Large intestine (tissue), 3 donors: ENCODE data around the gene FBXO24. TPM values are rescaled to one million over a fixed set of nuclear protein-coding genes. Genes with fewer than 3 reads are reported as not detected.

ENCODE experiments used
- DNase-seq, 2 donors: peaks; one replicate each; pipeline versions ENCODE4 v3.0.0 to v3.0.0-alpha.2; 2013
- H3K27ac ChIP-seq: one replicate; pipeline ENCODE4 v1.5.1; 2013; ENCODE audit warnings: low read length
- H3K27me3 ChIP-seq: 2 replicates; pipeline ENCODE4 v1.6.1; 2013; ENCODE audit warnings: low read length; ENCODE audit not compliant: control insufficient read depth, insufficient read depth
- H3K36me3 ChIP-seq: 2 replicates; pipeline ENCODE4 v1.6.1; 2013; ENCODE audit warnings: low read length; ENCODE audit not compliant: control insufficient read depth, insufficient read depth
- H3K4me1 ChIP-seq: one replicate; pipeline ENCODE4 v1.6.1; 2013; ENCODE audit warnings: low read length; ENCODE audit not compliant: control insufficient read depth, insufficient read depth
- H3K4me3 ChIP-seq: one replicate; pipeline ENCODE4 v1.5.1; 2013; ENCODE audit warnings: low read length
- H3K9me3 ChIP-seq: one replicate; pipeline ENCODE4 v1.6.1; 2013; ENCODE audit warnings: mild to moderate bottlenecking, low read depth, low read length, moderate library complexity; ENCODE audit not compliant: control insufficient read depth
- WGBS: methylation state at CpG from one replicate; pipeline ENCODE4 v1.1.5; 2013; ENCODE audit warnings: low lambda C conversion rate; ENCODE audit not compliant: insufficient coverage; 5-methylcytosine and 5-hydroxymethylcytosine counted together
- polyA plus RNA-seq: library from polyadenylated mRNA; unstranded; fragments of 120-200 nt; gene quantifications from one replicate; pipeline ENCODE4 v1.2.1, GENCODE V29; 2013

The FBXO24 gene
- polyA plus RNA-seq, 1 donor = 0.88 TPM

DNA sequence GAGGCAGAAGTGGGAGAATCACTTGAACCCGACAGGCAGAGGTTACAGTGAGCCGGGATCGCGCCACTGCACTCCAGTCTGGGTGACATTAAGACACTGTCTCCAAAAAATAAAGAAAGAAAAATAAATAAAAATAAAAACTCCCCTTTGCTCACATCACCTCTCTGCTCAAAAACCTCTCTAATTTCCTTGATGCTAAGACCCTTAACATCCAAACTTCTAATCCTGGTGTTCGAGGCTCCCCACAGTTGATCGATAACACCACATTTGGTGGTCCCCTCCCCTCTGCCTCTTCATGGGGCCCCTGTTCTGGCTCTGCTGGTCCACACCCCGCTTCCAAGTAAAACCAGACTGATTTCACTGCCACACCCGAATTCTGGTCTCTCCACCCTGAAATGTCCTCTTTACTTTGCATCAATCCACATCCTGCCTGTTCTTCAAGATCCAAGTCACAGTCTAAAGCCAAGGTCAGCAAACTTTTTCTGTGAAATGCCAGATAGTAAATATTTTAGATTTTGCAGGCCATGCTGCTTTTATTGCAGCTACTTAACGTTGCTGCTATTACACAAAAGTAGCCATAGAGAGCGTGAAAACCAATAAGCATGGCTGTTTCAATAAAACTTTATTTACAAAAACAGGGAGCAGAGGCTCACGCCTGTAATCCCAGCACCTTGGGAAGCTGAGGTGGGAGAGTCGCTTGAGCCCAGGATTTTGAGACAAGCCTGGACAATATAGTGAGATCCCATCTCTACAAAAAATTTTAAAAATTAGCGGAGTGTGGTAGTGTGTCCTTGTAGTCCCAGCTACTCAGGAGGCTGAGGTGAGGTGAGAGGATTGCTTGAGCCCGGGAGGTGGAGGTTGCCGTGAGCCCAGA, 38.1 kb downstream of the FBXO24 start:
- no peaks in the 10 kb centered on the region for H3K27me3 ChIP-seq
- H3K4me1 ChIP-seq = peaks cover 6% of the 10 kb centered on the region
- H3K9me3 ChIP-seq = no peaks in the 10 kb centered on the region
- no peak overlapping the region for H3K4me3 ChIP-seq
- H3K27ac ChIP-seq = no peak overlapping the region
- WGBS = 40% methylated on average over 1 of the region's 15 CpGs
- DNase-seq = no peak
- no peaks in the 10 kb centered on the region for H3K36me3 ChIP-seq

DNA sequence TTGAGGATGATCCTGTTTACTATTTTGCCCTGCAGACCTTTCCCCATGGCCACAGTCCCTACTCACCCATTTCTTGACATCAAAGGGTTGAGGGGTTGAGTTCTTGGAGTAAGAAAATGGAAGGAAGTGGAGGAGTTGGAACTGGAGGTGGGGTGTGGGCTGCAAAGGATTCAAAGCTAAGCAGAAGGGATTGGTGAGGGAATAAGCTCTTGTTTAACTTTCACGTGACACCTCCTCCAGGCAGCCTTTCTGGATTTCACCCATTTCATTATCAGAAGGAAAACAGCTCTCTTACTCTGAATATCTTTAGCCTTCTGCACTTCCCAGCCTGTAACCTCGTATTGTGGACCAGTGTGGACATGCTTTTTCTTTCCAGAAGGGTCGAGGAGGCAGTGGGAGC, 39.9 kb downstream of the FBXO24 start:
- Histone ChIP-seq H3K27ac (no peak overlapping the region), H3K4me1 (peaks cover 6% of the 10 kb centered on the region)
- WGBS = no CpG with 5 or more reads among the region's 3 CpGs

DNA sequence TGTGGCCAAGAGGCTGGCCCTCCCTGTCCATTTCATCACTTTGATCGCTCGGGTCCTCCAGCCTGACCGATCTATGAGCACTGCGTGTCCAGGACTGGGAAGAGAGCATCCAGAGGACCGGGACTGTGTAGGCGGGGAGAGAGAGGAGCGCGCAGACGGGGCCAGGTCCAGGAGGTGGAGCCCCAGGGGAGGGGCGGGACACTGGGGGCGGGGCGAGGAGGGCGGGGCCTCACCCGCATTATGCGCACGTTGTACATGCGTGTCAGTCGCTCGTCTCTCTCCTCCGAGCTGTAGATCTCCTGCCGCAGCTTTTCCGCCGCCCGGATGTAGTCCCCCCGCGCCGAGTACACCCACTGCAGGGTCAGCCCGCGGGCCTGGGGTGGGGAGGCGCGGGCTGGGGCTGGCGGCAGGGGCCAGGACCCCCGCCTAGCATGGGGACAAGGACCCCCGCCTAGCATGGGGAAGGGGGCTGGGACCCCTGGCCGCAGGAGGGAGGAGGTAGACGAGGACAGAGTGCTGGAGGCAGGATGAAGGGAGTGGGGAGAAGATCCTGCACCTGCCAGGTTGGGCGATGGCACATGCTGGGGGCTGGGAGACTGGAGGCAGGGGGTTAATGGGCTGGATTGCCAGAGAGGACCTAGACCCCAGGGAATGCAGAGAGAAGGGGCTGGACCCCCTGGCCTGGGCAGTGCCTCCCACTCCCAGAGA, 40.6 kb downstream of the FBXO24 start:
- Histone ChIP-seq H3K4me3 (peak overlapping the region; percentile 28), H3K4me1 (peaks cover 6% of the 10 kb centered on the region), H3K36me3 (no peaks in the 10 kb centered on the region), H3K27ac (no peak overlapping the region), H3K27me3 (no peaks in the 10 kb centered on the region), H3K9me3 (no peaks in the 10 kb centered on the region)
- no CpG with 5 or more reads among the region's 37 CpGs for WGBS
- peak; percentile 65 to 73 for DNase-seq

More for the DNA sequence above, 39.9 kb downstream of the FBXO24 start:
- no peak for DNase-seq
- Histone ChIP-seq H3K9me3 (no peaks in the 10 kb centered on the region), H3K27me3 (no peaks in the 10 kb centered on the region), H3K4me3 (no peak overlapping the region), H3K36me3 (no peaks in the 10 kb centered on the region)

DNA sequence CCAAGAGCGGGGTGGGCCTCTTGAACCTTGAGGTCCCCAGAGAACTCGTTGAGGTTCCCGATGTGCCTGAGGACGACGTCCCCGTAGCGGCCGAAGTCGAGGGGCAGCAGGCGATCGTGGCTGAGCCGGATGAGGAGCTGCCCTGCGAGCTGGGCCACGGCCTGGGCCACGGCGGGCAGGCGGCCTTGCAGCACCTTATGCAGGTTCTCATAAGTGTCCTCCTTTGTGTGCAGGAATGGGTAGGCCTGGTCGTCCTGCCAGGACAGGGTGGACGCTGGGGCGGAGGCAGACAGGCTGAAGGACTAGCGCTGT, 41.1 kb downstream of the FBXO24 start:
- Histone ChIP-seq H3K4me1 (peaks cover 6% of the 10 kb centered on the region), H3K36me3 (no peaks in the 10 kb centered on the region), H3K27ac (no peak overlapping the region), H3K27me3 (peaks cover 4% of the 10 kb centered on the region), H3K4me3 (no peak overlapping the region), H3K9me3 (no peaks in the 10 kb centered on the region)
- DNase-seq = no peak
- WGBS = no CpG with 5 or more reads among the region's 21 CpGs

DNA sequence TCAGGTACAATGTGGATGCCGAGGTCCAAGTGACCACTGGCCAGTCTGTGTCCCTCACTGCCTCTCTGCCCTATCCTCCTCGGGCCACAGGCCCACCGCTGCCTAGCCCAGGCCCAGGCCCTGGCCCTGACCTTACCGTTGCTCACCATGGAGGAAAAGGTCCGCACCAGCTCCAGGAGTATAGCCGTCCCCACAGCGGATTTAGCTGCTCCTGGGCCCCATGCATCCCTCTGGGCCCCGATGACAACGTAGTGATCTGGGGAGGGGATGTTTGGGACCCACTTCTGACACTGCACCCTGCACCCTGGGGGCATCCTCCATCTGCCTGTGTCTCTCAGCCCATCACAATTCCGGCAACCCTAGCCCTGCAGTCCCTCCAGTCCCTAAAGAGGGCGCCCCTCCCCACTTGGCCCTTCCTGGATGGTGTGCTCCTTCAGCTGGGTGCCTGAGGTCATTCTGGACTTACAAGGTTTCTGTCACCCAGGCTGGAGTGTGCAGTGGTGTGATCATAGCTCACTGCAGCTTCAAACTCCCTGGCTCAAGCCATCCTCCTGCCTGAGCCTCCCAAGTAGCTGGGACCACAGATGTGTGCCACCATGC, 43.1 kb downstream of the FBXO24 start:
- Histone ChIP-seq H3K4me3 (no peak overlapping the region), H3K27me3 (peaks cover 22% of the 10 kb centered on the region), H3K36me3 (no peaks in the 10 kb centered on the region), H3K27ac (no peak overlapping the region), H3K4me1 (peaks cover 11% of the 10 kb centered on the region), H3K9me3 (no peaks in the 10 kb centered on the region)
- DNase-seq = no peak
- WGBS = no CpG with 5 or more reads among the region's 11 CpGs

DNA sequence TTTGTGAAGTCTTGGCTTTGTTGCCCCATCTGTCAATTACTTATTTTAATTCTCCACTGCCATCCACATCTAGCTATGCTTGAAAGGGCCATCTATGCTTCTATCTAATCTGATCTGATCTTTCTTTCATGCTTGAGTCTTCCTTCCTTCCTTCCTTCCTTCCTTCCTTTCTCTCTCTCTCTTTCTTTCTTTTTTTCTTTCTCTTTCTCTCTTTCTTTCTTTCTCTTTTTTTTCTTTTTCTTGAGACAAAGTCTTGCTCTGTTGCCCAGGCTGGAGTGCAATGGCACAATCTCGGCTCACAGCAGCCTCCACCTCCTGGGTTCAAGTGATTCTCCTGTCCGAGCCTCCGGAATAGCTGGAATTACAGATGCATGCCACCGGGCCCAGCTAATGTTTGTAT, 43.9 kb downstream of the FBXO24 start:
- no CpG with 5 or more reads among the region's 4 CpGs for WGBS
- Histone ChIP-seq H3K27me3 (peaks cover 22% of the 10 kb centered on the region), H3K27ac (no peak overlapping the region)

DNA sequence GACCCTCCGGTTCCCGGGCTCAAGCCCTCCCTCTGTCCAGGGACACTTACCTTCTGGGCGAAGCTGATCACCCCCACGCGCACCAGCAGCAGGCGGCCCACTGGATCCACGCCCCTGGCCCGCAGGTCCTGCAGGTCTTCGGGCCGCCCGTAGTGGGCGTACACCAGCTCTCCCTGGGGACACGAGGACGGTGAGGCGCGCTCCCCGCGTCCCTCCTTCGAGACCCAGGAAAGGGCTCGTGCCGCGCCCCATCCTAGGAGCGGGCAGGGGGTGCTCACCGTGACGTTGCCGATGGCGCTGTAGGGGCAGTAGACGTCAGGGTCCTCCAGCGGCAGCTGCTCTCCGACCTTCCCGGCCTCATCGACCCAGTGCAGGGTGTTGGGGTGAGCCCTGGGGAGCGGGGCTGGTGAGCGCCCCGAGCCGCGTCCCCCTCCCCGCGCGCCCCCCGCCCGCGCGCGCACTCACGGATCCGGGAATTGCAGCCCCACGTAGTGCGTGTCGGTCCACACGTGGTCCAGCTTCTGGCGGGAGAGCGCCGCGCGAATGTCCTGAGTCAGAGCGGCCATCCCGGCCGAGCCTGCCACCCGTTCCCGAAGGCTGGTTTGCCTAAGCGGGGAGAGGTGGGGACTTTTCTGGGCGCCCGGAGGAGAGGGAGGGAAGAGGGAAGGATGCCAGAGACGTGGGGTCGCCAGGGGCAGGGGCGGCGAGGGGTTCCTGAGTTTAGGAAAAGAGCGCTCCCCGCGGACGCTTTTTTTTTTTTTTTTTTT, 47.0 kb downstream of the FBXO24 start:
- Histone ChIP-seq H3K27me3 (peaks cover 22% of the 10 kb centered on the region), H3K4me3 (peak overlapping the region; percentile 46), H3K9me3 (no peaks in the 10 kb centered on the region), H3K4me1 (peaks cover 5% of the 10 kb centered on the region), H3K27ac (no peak overlapping the region), H3K36me3 (no peaks in the 10 kb centered on the region)
- no CpG with 5 or more reads among the region's 72 CpGs for WGBS
- DNase-seq = peak; percentile 56 to 70

More for the DNA sequence above, 43.9 kb downstream of the FBXO24 start:
- DNase-seq = no peak
- no peaks in the 10 kb centered on the region for H3K9me3 ChIP-seq
- H3K36me3 ChIP-seq = no peaks in the 10 kb centered on the region
- H3K4me3 ChIP-seq = no peak overlapping the region
- peaks cover 11% of the 10 kb centered on the region for H3K4me1 ChIP-seq

DNA sequence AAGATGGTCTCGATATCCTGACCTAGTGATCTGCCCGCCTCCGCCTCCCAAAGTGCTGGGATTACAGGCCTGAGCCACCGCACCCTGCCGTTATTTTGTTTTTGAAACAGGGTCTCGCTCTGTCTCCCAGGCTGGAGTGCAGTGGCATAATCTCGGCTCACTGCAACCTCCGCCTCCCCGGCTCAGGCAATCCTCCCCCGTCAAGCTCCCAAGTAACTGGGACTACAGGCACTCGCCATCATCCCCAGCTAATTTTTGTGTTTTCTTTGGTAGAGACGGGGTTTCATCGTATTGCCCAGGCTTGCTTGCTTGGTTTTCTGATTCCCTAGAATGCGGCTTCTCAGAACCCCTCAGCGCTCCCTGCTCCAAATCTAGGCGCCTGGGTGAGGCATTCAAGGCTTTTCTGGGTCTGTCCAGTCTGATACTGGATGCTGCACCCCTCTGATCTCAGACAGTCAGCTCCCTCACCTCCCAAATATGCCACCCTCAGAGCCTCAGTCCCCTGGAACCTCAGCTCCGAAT, 53.9 kb downstream of the FBXO24 start:
- Histone ChIP-seq H3K9me3 (no peaks in the 10 kb centered on the region), H3K36me3 (no peaks in the 10 kb centered on the region), H3K27me3 (peaks cover 3% of the 10 kb centered on the region), H3K4me1 (peaks cover 15% of the 10 kb centered on the region), H3K27ac (no peak overlapping the region), H3K4me3 (no peak overlapping the region)
- DNase-seq = no peak
- WGBS = 100% methylated on average over 3 of the region's 17 CpGs

DNA sequence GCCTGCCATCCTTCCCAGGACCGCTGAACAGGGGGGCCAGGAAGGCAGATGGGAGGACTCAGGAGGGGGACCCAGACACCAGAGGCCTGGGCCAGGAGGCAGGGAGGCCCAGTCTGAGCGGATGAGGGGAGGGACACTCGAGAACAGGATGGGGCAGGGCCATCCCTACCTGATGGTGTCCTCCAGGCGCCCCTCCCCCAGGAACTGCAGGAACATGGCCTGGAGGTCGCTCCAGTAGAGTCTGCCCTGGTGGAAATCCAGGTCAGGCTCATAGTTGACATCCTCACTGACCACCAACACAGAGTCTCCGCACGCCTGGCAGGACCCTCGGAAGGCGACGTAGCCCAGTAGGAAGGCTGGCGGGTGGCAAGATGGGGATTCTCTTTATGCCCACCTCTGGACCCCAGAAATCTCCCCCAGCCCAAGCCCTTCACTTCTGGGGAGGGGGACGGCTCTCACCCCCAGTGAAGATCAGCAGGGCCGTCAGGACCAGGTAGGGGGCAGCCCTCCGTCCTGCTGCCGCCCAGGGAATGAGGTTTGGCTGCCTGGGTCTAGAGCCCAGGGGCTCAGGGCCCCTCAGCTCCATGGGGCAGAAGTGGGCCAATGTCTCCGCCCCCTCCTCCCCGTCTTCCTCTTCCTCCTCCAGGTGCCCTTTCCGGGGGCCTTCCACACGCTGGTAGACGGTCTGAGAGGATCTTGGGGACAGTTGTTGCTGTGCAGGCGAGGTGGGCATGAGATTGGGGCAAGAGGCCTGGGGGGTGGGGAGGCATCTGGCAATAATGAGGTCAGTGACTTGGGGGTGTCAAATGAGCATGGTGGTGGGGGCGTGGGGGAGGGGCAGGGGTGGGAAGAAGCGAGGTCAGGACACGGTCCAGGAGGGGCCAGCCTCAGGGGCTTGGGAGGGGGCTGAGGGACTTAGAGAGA, 54.7 kb downstream of the FBXO24 start:
- H3K36me3 ChIP-seq = no peaks in the 10 kb centered on the region
- WGBS = no CpG with 5 or more reads among the region's 24 CpGs
- H3K27me3 ChIP-seq = peaks cover 3% of the 10 kb centered on the region
- H3K9me3 ChIP-seq = no peaks in the 10 kb centered on the region
- H3K4me3 ChIP-seq = no peak overlapping the region
- H3K27ac ChIP-seq = no peak overlapping the region
- no peak for DNase-seq
- H3K4me1 ChIP-seq = peaks cover 15% of the 10 kb centered on the region
